GM19438 (cell line): ENCODE data around the gene RAI14.

Source experiments
- ATAC-seq: cut with Tn5 transposase; IDR thresholded peaks from one replicate; pipeline ENCODE4 v1.9.1; 2021; ENCODE audit warnings: low read depth; ENCODE audit not compliant: unreplicated experiment

The RAI14 gene

GRCh38 chr5:34639852-34640626 lies 16.1 kb upstream of the RAI14 start:
- ATAC-seq, result no peak

DNA sequence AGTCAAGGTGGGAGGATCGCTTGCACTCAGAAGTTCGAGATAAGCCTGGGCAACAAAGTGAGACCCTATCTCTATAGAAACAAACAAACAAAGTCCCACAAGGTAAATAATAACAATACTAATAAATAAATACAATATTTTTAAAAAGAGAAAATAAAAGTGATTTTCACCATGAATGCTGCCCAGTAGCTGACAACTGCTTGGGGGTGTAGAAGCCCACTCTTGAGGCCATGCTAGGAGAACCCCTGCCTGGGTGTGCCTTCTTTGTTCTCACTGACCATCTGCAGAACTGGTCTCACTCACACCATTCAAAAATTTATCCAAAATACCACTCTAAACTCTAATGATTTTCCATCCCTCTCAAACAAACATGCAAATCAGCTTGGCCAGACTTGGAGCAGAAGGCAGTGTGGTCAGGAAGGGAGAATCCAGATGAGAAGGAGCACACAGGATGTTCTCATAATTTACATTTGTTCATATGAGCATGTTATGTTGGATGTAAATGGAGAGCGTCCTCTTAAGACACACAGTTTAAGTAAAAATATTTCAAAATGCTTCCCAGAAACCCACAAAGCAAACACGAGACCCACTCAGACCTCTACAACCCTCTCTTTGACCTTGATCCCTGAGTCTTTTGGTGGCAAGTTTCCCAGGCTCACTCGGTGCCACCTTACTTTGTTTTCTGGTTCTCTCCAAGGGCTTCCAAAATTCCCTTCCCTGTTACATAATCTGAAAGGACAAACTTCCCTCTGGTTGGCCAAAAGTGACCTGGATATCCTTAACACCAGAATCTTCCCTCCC lies 7.9 kb upstream of the RAI14 start:
- no peak for ATAC-seq

- ATAC-seq, result no peak
Observed at GRCh38 chr5:34648840-34649158, 7.3 kb upstream of the RAI14 start.

DNA sequence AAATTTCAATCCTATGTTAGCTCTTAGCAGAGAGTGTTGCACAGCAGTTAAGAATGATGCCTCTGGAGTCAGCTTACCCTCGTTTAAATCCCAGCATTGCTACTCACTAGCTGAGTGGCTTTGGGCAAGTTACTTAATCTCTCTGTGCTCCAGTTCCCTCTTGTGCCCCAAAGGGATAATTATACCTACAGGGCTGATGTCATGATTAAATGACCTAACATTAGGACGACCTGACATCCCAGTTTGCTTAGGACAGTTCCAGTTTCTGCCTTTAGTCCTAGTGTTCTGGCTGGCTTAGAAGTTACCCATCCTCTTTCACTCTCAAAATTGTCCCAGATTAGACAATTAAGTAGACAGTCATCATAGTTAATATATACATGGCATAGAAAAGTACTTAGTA lies 4.3 kb upstream of the RAI14 start:
- no peak for ATAC-seq

DNA sequence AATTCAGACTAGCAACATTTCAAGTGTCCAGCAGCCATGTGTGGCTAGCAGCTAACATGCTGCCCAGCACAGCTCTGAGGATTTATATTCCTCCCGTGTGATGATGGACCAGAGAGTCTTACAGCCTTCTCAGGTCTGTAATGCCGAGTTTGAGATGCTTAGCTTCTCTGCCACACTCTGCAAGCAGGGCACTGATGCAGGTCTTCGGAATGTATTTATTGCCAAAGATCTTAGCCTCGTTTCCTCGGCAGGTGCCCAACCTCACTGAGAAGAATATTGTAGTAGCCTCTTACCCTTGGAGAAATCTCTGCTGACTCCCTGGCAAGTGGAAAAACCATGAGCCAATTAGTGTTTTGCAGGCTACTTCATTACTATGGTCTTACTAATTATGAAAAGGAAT lies 3.7 kb upstream of the RAI14 start:
- ATAC-seq, result no peak

DNA sequence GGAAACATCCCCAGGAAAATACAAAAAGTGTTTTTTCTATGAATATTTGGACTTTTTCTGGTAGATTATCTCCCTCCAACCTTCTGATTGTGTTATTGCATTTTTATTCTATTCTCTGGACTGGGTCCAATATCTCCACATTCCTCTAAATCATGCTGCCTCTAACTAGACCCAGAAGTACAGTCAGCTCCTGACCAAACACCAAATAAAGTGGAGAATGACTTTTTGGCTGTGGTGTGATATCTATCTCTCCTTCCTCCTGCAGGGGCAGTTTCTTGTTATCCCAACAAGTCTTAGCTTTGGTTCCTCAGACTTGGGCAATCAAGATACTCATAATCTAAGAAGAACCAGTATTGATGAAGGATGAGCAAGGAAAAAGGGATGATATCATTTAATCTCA lies 3.2 kb upstream of the RAI14 start:
- ATAC-seq, result no peak

GRCh38 chr5:34653708-34654107 lies 2.4 kb upstream of the RAI14 start:
- no peak for ATAC-seq

DNA sequence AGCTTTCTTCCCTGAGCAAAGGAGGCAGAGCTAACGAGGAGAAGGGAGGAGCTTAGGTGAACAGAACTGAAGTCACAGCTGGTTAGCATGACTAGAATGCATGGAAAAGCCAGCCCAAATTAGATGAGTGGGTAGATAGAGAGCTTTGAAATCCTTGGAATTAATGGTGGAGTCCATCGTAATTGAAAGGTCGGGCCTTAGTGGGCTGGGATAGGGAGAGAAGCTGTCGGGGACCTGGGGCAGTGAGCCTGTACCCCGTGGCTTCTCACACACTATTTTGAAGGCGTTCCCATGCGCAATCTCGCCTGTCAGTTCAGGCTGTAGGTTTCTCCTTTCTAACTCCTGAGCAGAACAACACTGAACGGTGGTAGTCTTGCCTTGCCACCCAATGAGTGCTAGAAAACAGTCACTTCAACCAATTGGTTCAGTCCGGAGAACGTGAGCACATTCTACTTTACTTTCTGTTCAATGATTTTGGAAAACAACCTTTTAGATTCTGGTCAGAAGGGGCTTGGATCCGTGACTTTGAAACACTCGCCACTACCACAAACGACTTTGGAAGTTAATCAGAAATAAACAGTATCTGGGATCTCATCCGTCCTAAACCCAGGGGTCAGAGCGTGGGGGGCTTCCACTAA lies 655 bp upstream of the RAI14 start:
- no peak for ATAC-seq

DNA sequence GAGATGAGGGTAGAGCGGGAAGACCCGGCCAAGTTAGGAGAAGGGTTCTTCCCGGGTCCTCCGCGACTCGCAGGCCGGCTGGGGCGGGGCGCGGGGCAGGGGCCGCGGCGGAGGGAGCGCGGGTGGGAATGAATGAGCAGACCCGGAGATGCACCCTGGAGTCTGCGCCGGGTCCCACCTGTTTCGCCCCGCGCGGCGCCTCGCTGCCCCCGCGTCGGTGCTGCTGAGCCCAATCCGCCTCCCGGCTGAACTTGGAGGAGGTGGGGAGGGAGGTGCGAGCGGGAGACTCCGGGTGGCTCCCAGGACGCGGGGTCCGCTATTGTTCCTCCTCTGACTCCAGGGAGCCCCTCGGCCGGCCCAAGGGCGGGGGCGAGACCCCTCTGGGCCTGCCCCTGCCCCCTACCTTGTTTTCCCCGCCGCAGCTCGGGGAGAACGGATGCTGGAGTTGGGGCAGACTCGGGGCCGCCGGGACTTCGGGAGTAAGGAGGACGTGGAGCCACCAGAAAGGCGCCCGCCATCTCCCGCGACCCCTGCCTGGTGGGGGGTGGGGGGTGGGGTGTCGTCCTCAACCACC lies 659 bp downstream of the RAI14 start:
- ATAC-seq, result no peak

GRCh38 chr5:34657274-34657921 lies 1.3 kb downstream of the RAI14 start:
- ATAC-seq, result no peak

DNA sequence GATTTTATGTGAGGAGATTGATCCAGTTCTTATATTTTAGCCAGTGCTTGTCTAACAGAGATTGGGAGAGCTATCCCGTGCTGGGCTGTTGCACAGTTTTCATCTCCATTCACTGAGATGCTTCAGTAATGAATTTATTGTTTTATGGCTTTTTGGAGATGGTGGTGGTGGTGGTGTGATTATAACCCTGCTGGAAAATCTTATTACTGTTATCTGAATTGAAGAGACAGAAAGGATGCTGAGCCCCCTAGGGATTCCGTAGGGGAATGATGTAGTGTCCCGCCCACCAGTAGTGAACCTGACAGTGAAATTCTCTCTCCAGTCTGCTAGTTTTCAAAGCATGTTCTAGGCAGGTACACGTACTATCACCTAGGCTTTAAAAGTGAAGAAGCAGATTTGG lies 1.9 kb downstream of the RAI14 start:
- no peak for ATAC-seq

DNA sequence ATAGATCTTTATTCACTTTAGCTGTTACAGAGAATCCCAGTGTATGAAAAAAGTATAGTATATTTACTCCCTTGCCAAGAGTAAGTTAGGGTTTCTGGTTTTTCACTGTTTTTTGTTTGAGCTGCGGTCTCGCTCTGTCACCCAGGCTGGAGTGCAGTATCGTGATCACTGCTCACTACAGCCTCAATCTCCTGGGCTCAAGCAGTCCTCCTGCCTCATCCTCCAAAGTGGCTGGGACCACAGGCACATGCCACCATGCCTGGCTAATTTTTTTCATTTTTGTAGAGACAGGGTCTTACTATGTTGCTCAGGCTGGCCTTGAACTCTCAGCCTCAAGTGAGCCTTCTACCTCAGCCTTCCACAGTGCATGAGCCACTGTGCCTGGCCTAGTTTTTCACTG lies 3.0 kb downstream of the RAI14 start:
- no peak for ATAC-seq

DNA sequence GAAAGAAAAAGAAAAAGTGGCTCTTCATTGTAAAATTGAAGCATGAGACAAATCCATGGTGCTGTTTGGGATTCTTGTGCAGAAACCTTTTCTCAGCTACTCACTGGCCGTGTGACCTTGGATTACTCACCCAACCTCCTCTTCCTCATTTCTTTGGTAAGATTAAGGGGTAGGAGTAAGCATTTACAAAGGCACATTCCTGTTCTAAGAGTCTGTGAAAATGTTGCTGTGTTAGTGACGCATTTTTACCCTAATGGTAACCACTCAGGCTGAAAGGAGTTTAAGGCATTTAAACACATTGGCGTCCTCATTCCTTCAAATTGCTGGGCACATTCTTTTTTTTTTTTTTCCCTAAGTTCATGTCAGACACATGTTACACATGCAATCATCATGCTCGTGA lies 4.3 kb downstream of the RAI14 start:
- no peak for ATAC-seq

- ATAC-seq, result no peak
Observed at GRCh38 chr5:34663771-34664496, 7.8 kb downstream of the RAI14 start.

GRCh38 chr5:34666392-34667080 lies 10.4 kb downstream of the RAI14 start:
- no peak for ATAC-seq

DNA sequence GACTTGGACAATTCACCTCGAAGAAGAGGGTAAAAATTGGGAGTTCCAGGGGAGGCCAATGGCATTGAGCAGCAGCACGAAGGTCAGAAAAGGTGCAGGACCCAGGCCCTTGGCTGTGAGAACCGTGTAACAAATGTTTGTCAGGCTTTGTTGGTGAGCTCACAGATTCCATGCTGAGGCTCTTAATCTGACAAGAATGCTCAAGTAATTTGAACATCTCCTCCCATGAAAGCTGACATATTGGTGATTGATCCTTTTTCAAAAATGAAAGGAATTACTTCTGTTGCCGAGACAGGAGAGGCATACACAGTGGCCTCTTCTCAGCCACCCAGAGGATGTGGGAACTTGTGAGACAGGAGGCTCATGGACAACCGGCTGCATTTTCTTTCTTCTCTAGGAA lies 11.6 kb downstream of the RAI14 start:
- no peak for ATAC-seq

- ATAC-seq, result no peak
Observed at GRCh38 chr5:34669931-34670516, 13.9 kb downstream of the RAI14 start.

DNA sequence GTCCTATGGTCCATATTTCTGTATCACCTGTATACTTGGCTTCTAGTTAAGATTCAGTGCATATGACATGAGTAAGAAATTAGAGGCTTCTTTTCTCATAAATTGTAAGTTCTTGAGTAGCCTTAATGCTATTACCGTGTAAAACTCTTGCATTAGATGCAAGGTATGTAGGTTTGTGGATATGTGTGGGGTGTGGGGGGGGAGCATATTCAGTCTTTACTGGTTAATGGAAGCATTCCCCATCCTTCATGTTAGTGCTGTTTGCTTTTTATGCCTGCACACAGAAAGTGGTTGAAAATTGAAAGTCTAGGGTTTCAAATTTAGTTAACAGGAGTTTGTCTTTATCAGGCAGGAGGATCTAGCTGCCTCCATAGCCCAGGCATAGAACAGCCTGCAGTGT lies 16.1 kb downstream of the RAI14 start:
- no peak for ATAC-seq

- no peak for ATAC-seq
Observed at GRCh38 chr5:34673463-34674125, 17.5 kb downstream of the RAI14 start.
